IMR-90 (cell line): ENCODE data around the gene SEMG2. TPM values are rescaled to one million over a fixed set of nuclear protein-coding genes. Genes with fewer than 3 reads are reported as not detected.

Source experiments
- ATAC-seq: fragments of 200-7000 bp; cut with Tn5 transposase; 2 replicates; pipeline ENCODE4 v1.9.1; 2020; ENCODE audit warnings: low read depth, mild to moderate bottlenecking, moderate library complexity
- BruUV-seq: library from RNA; stranded (reverse); fragments of 400-500 nt; replicated peaks from 2 replicates; lab custom pipeline; 2021; lab: Mats Ljungman, UMichigan
- CTCF ChIA-PET: fragments of 300-600 bp; formaldehyde crosslinking; extraction: SDS; loops from one replicate; lab custom pipeline; 2021; ENCODE audit warnings: antibody characterized with exemption; lab: Yijun Ruan, JAX
- POLR2A ChIA-PET: fragments of 300-600 bp; sonication (Branson Sonifier 250); formaldehyde crosslinking; loops from one replicate; lab custom pipeline; 2022; ENCODE audit warnings: antibody characterized with exemption; ENCODE audit not compliant: unreplicated experiment; lab: Charles Lee
- DNase-seq: peaks from one replicate; pipeline ENCODE4 v3.0.0; 2013
- H2AFZ ChIP-seq: replicated peaks from 2 replicates; pipeline ENCODE3; 2013; ENCODE audit warnings: low read length, mild to moderate bottlenecking; ENCODE audit not compliant: poor library complexity
- H2AK5ac ChIP-seq: 2 replicates; pipeline ENCODE4 v1.6.1; 2013; ENCODE audit warnings: low read depth, low read length, inconsistent platforms
- H2AK9ac ChIP-seq: replicated peaks from 2 replicates; pipeline ENCODE3; 2013; ENCODE audit warnings: mild to moderate bottlenecking, low read depth, low read length, moderate library complexity; ENCODE audit not compliant: poor library complexity
- H2BK120ac ChIP-seq: 2 replicates; pipeline ENCODE4 v1.6.1; 2013; ENCODE audit warnings: low read depth, low read length, inconsistent platforms
- H2BK15ac ChIP-seq: 3 replicates; pipeline ENCODE4 v1.6.1; 2013; ENCODE audit warnings: low read depth, low read length, inconsistent platforms
- H2BK20ac ChIP-seq: 2 replicates; pipeline ENCODE4 v1.6.1; 2013; ENCODE audit warnings: low read depth, mild to moderate bottlenecking, inconsistent platforms, low read length, moderate library complexity
- H2BK5ac ChIP-seq: 2 replicates; pipeline ENCODE4 v1.6.1; 2013; ENCODE audit warnings: mild to moderate bottlenecking, low read depth, low read length, inconsistent platforms; ENCODE audit not compliant: poor library complexity, severe bottlenecking
- H3K14ac ChIP-seq: replicated peaks from 2 replicates; pipeline ENCODE4 v1.6.1; 2013; ENCODE audit warnings: low read depth, low read length, inconsistent platforms
- H3K18ac ChIP-seq: 2 replicates; pipeline ENCODE4 v1.6.1; 2013; ENCODE audit warnings: low read depth, low read length, control low read depth
- H3K23ac ChIP-seq: 2 replicates; pipeline ENCODE4 v1.6.1; 2013; ENCODE audit warnings: low read depth, low read length, inconsistent platforms
- H3K27ac ChIP-seq: 2 replicates; pipeline ENCODE4 v1.5.1; 2013; ENCODE audit warnings: mild to moderate bottlenecking, control low read depth, low read length; ENCODE audit not compliant: insufficient read depth
- H3K27me3 ChIP-seq: 2 replicates; pipeline ENCODE4 v1.6.1; 2013; ENCODE audit warnings: low read length; ENCODE audit not compliant: control insufficient read depth, insufficient read depth
- H3K36me3 ChIP-seq: 2 replicates; pipeline ENCODE4 v1.6.1; 2013; ENCODE audit warnings: low read length, mixed read lengths; ENCODE audit not compliant: control insufficient read depth, insufficient read depth
- H3K4ac ChIP-seq: 2 replicates; pipeline ENCODE4 v1.6.1; 2013; ENCODE audit warnings: low read depth, low read length, inconsistent platforms
- H3K4me1 ChIP-seq: 2 replicates; pipeline ENCODE4 v1.6.1; 2013; ENCODE audit warnings: low read length, mixed read lengths; ENCODE audit not compliant: control insufficient read depth, insufficient read depth
- H3K4me2 ChIP-seq: 2 replicates; pipeline ENCODE4 v1.6.1; 2013; ENCODE audit warnings: low read depth, mild to moderate bottlenecking, control low read depth, low read length, moderate library complexity
- H3K4me3 ChIP-seq: 2 replicates; pipeline ENCODE4 v1.5.1; 2013; ENCODE audit warnings: low read depth, mild to moderate bottlenecking, control low read depth, low read length, moderate library complexity; ENCODE audit not compliant: insufficient read depth
- H3K56ac ChIP-seq: 2 replicates; pipeline ENCODE4 v1.6.1; 2013; ENCODE audit warnings: low read length, inconsistent platforms; ENCODE audit not compliant: insufficient read depth; ENCODE audit errors: extremely low read depth
- H3K79me1 ChIP-seq, 2 experiments: 2 replicates each; pipeline ENCODE4 v1.6.1; 2013; ENCODE audit warnings: low read length in 2 of 2, inconsistent platforms in 1 of 2, low read depth in 1 of 2
- H3K9ac ChIP-seq: 2 replicates; pipeline ENCODE4 v1.6.1; 2013; ENCODE audit warnings: low read depth, low read length, control low read depth
- H3K9me1 ChIP-seq: 2 replicates; pipeline ENCODE4 v1.6.1; 2013; ENCODE audit warnings: low read length, inconsistent platforms; ENCODE audit not compliant: insufficient read depth
- H3K9me3 ChIP-seq: 2 replicates; pipeline ENCODE4 v1.6.1; 2013; ENCODE audit warnings: low read length; ENCODE audit not compliant: control insufficient read depth, insufficient read depth
- H4K20me1 ChIP-seq: 2 replicates; pipeline ENCODE4 v1.6.1; 2013; ENCODE audit warnings: low read length, inconsistent platforms; ENCODE audit not compliant: insufficient read depth
- H4K5ac ChIP-seq: 2 replicates; pipeline ENCODE4 v1.6.1; 2013; ENCODE audit warnings: mild to moderate bottlenecking, low read depth, low read length, control low read depth
- H4K8ac ChIP-seq, 2 experiments: 2 replicates each; pipeline ENCODE4 v1.6.1; 2013; ENCODE audit warnings: low read depth in 2 of 2, low read length in 2 of 2, control low read depth in 1 of 2, inconsistent platforms in 1 of 2
- H4K91ac ChIP-seq: 2 replicates; pipeline ENCODE4 v1.6.1; 2013; ENCODE audit warnings: low read depth, low read length, inconsistent platforms; ENCODE audit not compliant: insufficient read depth
- BHLHE40 ChIP-seq: fragments of 150-350 bp; IDR thresholded peaks from 2 replicates; pipeline ENCODE4 v1.6.1; 2016; ENCODE audit warnings: mild to moderate bottlenecking, low read depth, low read length
- CEBPB ChIP-seq: IDR thresholded peaks from 2 replicates; pipeline ENCODE4 v1.6.1; 2012; ENCODE audit warnings: low read depth, low read length, improper control_type of control experiment
- FOS ChIP-seq: fragments of 150-350 bp; IDR thresholded peaks from 2 replicates; pipeline ENCODE4 v1.6.1; 2016; ENCODE audit warnings: low read depth, low read length
- MAFK ChIP-seq: IDR thresholded peaks from 2 replicates; pipeline ENCODE4 v1.6.1; 2012; ENCODE audit warnings: low read depth, low read length, improper control_type of control experiment
- MXI1 ChIP-seq: IDR thresholded peaks from 2 replicates; pipeline ENCODE4 v1.6.1; 2012; ENCODE audit warnings: low read depth, mild to moderate bottlenecking, low read length, moderate library complexity, borderline replicate concordance
- RAD21 ChIP-seq: IDR thresholded peaks from 2 replicates; pipeline ENCODE4 v1.6.1; 2012; ENCODE audit warnings: low read length, improper control_type of control experiment
- RCOR1 ChIP-seq: IDR thresholded peaks from 2 replicates; pipeline ENCODE4 v1.6.1; 2012; ENCODE audit warnings: mild to moderate bottlenecking, low read length, improper control_type of control experiment; ENCODE audit not compliant: insufficient replicate concordance
- WGBS, 2 experiments: methylation state at CpG; one replicate each; pipeline versions ENCODE4 v1.1.5 to v1.1.7; 2013; ENCODE audit warnings: missing lambda C conversion rate in 2 of 2; ENCODE audit not compliant: insufficient read length in 1 of 2; ENCODE audit errors: extremely low coverage in 2 of 2; 5-methylcytosine and 5-hydroxymethylcytosine counted together
- dilution Hi-C: fragments of 300-500 bp; cut with HindIII; formaldehyde crosslinking; loops from one replicate; pipeline ENCODE4 v1.14.3; 2018; ENCODE audit warnings: low sequenced_read_pairs; ENCODE audit not compliant: unreplicated experiment
- in situ Hi-C: fragments of 300-500 bp; cut with MboI; formaldehyde crosslinking; loops from 3 replicates; pipeline ENCODE4 v1.14.3; 2019; ENCODE audit warnings: low sequenced_read_pairs, inconsistent platforms, mixed read lengths
- intact Hi-C: fragments of 100-400 bp; cut with micrococcal nuclease; formaldehyde crosslinking; loops from 2 replicates; pipeline ENCODE4 v1.10.0; 2022
- polyA plus RNA-seq, 3 experiments: library from polyadenylated mRNA; depleted of rRNA; stranded (reverse); fragments of >200 nt; gene quantifications; 2 replicates each; pipeline ENCODE4 v1.2.3, GENCODE V29; 2012; ENCODE audit warnings: low replicate concordance in 1 of 3
- total RNA-seq: library from RNA; depleted of rRNA; stranded (reverse); fragments of >200 nt; gene quantifications from 2 replicates; pipeline ENCODE4 v1.2.3, GENCODE V29; 2012

Gene SEMG2
- total and polyA plus RNA-seq, 2 of the 4 experiments (the other 2 are of a cell fraction), result not detected

GRCh38 chr20:45218124-45218523 lies 3.0 kb upstream of the SEMG2 start:
- H3K9me3 ChIP-seq, result no peaks in the 10 kb centered on the region
- no peaks in the 10 kb centered on the region for H4K20me1 ChIP-seq
- intact Hi-C loops, result no loop called here
- H2AFZ ChIP-seq, result no peak overlapping the region
- no peak for DNase-seq
- H2BK120ac ChIP-seq, result no peak overlapping the region
- H2BK20ac ChIP-seq, result no peak overlapping the region
- H3K56ac ChIP-seq, result no peak overlapping the region
- H3K9me1 ChIP-seq, result no peaks in the 10 kb centered on the region
- H4K5ac ChIP-seq, result no peak overlapping the region
- in situ Hi-C loops, result no loop called here
- no peaks in the 10 kb centered on the region for H3K79me1 ChIP-seq
- 60% methylated on average over 2 of the region's 4 CpGs; no CpG with 5 or more reads in 1 of the 2 experiments for WGBS, 2 experiments
- H2BK15ac ChIP-seq, result no peak overlapping the region
- POLR2A ChIA-PET, result no interaction called here
- no peak overlapping the region for H3K18ac ChIP-seq
- H3K27ac ChIP-seq, result no peak overlapping the region
- H3K23ac ChIP-seq, result no peak overlapping the region
- H2BK5ac ChIP-seq, result no peak overlapping the region
- H3K14ac ChIP-seq, result no peak overlapping the region
- H4K91ac ChIP-seq, result no peak overlapping the region
- no peak overlapping the region for H3K9ac ChIP-seq
- H2AK9ac ChIP-seq, result no peak overlapping the region
- CTCF ChIA-PET, result no interaction called here
- no peaks in the 10 kb centered on the region for H3K4me1 ChIP-seq
- dilution Hi-C loops, result no loop called here
- no peaks in the 10 kb centered on the region for H3K27me3 ChIP-seq
- H3K36me3 ChIP-seq, result no peaks in the 10 kb centered on the region
- ATAC-seq, result no peak
- no TSS peak for BruUV-seq
- no peak overlapping the region for H3K4me3 ChIP-seq
- H3K4ac ChIP-seq, result no peak overlapping the region
- no peak for TF ChIP-seq MAFK
- no peak for TF ChIP-seq BHLHE40
- no peak for TF ChIP-seq CEBPB
- TF ChIP-seq MXI1, result no peak
- TF ChIP-seq FOS, result no peak
- TF ChIP-seq RAD21, result no peak
- no peak for TF ChIP-seq RCOR1
- no peak overlapping the region for H4K8ac ChIP-seq
- no peak overlapping the region for H3K4me2 ChIP-seq
- H2AK5ac ChIP-seq, result no peak overlapping the region
